ENCODE measurements around the gene EMP3. TPM values are rescaled to one million over a fixed set of nuclear protein-coding genes. Genes with fewer than 3 reads are reported as not detected.

EMP3 gene
- total and polyA plus RNA-seq, 9 of the 15 experiments (the other 6 are each of a cell fraction or from before 2014, with no cell fraction given): 123 to 386 (median 296) TPM

DNA sequence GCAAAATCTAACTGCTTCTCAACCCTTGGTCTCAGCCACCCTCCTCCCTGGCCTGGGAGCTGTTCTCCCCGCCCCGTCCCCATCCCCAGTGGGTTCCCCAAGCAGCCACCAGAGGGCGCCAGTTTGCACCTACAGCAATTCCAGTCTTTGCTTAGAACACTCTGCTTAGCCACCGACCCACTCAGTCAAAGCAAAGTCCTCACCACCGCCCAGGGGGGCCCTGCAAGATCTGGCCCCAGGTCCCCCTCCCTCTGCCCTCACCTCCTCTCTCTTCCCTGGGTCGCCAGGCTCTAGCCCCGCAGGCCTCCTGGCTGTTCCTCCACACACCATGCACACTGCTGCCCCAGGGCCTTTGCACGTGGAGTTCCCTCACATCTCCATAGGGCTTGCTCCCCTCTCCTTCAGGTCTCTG is 26.0 kb downstream of the EMP3 start:
- Histone ChIP-seq H3K9ac (ENCODE audit: insufficient read depth in 1 of 2, low read depth in 2 of 2, low read length in 2 of 2) (no peak overlapping the region), H3K36me3 (ENCODE audit: control insufficient read depth, insufficient read depth, low read length) (no peaks in the 10 kb centered on the region), H3K9me1 (ENCODE audit: control insufficient read depth, insufficient read depth, low read length) (no peaks in the 10 kb centered on the region), H4K20me1 (replicated peaks; ENCODE audit: control insufficient read depth, insufficient read depth, low read length) (no peaks in the 10 kb centered on the region), H3K9me3 (replicated peaks; ENCODE audit: control insufficient read depth, insufficient read depth, low read depth, low read length) (no peaks in the 10 kb centered on the region), H3K4me2 (ENCODE audit: insufficient read depth, low read length) (no peak overlapping the region), H3K4me3 (no peak overlapping the region), H2AFZ (ENCODE audit: low read depth, low read length) (peak overlapping the region; percentile 57), H3K27ac (ENCODE audit: extremely low read depth, low read depth, low read length) (no peak overlapping the region), H3K79me2 (ENCODE audit: control insufficient read depth, insufficient read depth, low read length) (no peaks in the 10 kb centered on the region), H3K4me1 (replicated peaks in 1 of 2; ENCODE audit: control insufficient read depth in 2 of 2, insufficient read depth in 2 of 2, low read length in 2 of 2) (peaks cover 9 to 13% of the 10 kb centered on the region in 2 experiments; a peak in 4 of 5 replicates), H3K27me3 (ENCODE audit: control insufficient read depth in 2 of 2, insufficient read depth in 2 of 2, low read length in 2 of 2) (no peaks in the 10 kb centered on the region)
- POLR2A ChIA-PET: interaction anchor here (0.6 to 1.0 kb wide), 3 partner anchors 12 to 64 kb away, joined by 3 to 8 read pairs (median 4); partner anchors contain the start of gene TMEM143
- WGBS (ENCODE audit: insufficient coverage, low coverage, missing lambda C conversion rate): 14% methylated on average over 8 of the region's 8 CpGs
- DNase-seq (ENCODE audit: extremely low read depth in 1 of 4, low spot score in 3 of 4): peak; percentile 81 to 88 (median 85)
- BruUV-seq (replicated peaks): no TSS peak
- CTCF ChIA-PET (ENCODE audit: low intra/inter-chr PET ratio): interaction anchor here (0.7 kb wide), 1 partner anchor 142 kb away, joined by 3 read pairs; no protein-coding TSS in a partner anchor
- intact Hi-C loops (cut with micrococcal nuclease): loop anchor here (1.0 kb wide), 1 partner anchor 233 kb away; no protein-coding TSS in a partner anchor
- FAIRE-seq: peak; percentile 73
- peak; percentile 98 for ATAC-seq
- in situ Hi-C loops (cut with MboI): no loop called here
- TF ChIP-seq SMAD1 (IDR thresholded peaks at IDR 0.05; ENCODE audit: low read depth, low read length, partially characterized antibody) (no peak), ZNF347 (CRISPR knock-in tag; IDR thresholded peaks at IDR 0.05; ENCODE audit: low read depth) (no peak), JUN (IDR thresholded peaks at IDR 0.05; ENCODE audit: borderline replicate concordance, low read depth, low read length) (no peak), JUN (CRISPR knock-in tag; IDR thresholded peaks at IDR 0.05; ENCODE audit: borderline replicate concordance) (no peak), ZNF134 (CRISPR knock-in tag; conservative IDR thresholded peaks at IDR 0.05) (peak; percentile 99), NFIC (IDR thresholded peaks at IDR 0.05) (0 out of 2 replicates have a peak, but pooled peaks have one; percentile 21), ZKSCAN1 (IDR thresholded peaks at IDR 0.05; ENCODE audit: low read depth, low read length) (no peak), TCFL5 (CRISPR knock-in tag; conservative IDR thresholded peaks at IDR 0.05) (no peak), FOXK1 (CRISPR knock-in tag; IDR thresholded peaks at IDR 0.05; ENCODE audit: borderline replicate concordance) (no peak), ARNT (IDR thresholded peaks at IDR 0.05) (0 out of 4 replicates have a peak, but pooled peaks of 1 of the 2 experiments have one; percentile 65), KLF6 (CRISPR knock-in tag; IDR thresholded peaks at IDR 0.05; ENCODE audit: borderline replicate concordance) (no peak), HDAC2 (IDR thresholded peaks at IDR 0.05) (peak; percentile 97)
- TF ChIP-seq, protein P1, sequence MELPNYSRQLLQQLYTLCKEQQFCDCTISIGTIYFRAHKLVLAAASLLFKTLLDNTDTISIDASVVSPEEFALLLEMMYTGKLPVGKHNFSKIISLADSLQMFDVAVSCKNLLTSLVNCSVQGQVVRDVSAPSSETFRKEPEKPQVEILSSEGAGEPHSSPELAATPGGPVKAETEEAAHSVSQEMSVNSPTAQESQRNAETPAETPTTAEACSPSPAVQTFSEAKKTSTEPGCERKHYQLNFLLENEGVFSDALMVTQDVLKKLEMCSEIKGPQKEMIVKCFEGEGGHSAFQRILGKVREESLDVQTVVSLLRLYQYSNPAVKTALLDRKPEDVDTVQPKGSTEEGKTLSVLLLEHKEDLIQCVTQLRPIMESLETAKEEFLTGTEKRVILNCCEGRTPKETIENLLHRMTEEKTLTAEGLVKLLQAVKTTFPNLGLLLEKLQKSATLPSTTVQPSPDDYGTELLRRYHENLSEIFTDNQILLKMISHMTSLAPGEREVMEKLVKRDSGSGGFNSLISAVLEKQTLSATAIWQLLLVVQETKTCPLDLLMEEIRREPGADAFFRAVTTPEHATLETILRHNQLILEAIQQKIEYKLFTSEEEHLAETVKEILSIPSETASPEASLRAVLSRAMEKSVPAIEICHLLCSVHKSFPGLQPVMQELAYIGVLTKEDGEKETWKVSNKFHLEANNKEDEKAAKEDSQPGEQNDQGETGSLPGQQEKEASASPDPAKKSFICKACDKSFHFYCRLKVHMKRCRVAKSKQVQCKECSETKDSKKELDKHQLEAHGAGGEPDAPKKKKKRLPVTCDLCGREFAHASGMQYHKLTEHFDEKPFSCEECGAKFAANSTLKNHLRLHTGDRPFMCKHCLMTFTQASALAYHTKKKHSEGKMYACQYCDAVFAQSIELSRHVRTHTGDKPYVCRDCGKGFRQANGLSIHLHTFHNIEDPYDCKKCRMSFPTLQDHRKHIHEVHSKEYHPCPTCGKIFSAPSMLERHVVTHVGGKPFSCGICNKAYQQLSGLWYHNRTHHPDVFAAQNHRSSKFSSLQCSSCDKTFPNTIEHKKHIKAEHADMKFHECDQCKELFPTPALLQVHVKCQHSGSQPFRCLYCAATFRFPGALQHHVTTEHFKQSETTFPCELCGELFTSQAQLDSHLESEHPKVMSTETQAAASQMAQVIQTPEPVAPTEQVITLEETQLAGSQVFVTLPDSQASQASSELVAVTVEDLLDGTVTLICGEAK (IDR thresholded peaks at IDR 0.05): no peak
- TF ChIP-seq, protein P1 (CRISPR knock-in tag; IDR thresholded peaks at IDR 0.05): no peak
- TF ChIP-seq, protein P2, sequence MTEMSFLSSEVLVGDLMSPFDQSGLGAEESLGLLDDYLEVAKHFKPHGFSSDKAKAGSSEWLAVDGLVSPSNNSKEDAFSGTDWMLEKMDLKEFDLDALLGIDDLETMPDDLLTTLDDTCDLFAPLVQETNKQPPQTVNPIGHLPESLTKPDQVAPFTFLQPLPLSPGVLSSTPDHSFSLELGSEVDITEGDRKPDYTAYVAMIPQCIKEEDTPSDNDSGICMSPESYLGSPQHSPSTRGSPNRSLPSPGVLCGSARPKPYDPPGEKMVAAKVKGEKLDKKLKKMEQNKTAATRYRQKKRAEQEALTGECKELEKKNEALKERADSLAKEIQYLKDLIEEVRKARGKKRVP (CRISPR knock-in tag; IDR thresholded peaks at IDR 0.05): no peak

Data from K562 (cell line).